HG03280 (cell line): ENCODE data around the gene ARSD.
"Not testable (repeated sequence)": the region's sequence is repeated elsewhere in the genome, so short reads cannot be mapped to it uniquely, and the experiment has no call there.

Experiments used
- ATAC-seq: cut with Tn5 transposase; IDR thresholded peaks from one replicate; pipeline ENCODE4 v1.9.1; 2021; ENCODE audit warnings: mild to moderate bottlenecking, moderate library complexity; ENCODE audit not compliant: unreplicated experiment

Gene ARSD

DNA sequence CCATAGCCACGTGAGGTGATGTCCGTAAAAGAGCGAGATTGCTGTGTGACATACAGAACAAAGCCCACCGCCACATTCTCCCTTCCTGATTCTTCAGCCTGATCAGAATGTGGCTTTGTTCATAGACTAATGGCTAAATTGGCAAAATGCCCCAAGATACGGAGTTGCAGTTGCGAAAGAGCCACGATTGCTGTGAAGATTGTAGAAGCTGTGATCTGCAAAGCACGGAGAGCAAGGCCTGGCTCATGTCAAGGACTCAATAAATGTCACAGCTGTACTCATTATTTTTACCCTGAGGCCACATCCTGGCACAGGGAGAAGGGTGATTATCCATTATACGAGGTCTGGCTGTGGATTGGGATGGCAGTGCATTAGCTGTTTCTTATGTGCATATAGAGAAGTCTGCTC, 34.2 kb downstream of the ARSD start:
- ATAC-seq = no peak

- ATAC-seq = no peak
Observed at GRCh38 chrX:2892816-2893215, 36.3 kb downstream of the ARSD start.

- not testable (repeated sequence) for ATAC-seq
Observed at GRCh38 chrX:2890536-2891460, 38.3 kb downstream of the ARSD start.

GRCh38 chrX:2889706-2890490, 39.2 kb downstream of the ARSD start:
- not testable (repeated sequence) for ATAC-seq

- no peak for ATAC-seq
Observed at GRCh38 chrX:2889045-2889605, 40.0 kb downstream of the ARSD start.

DNA sequence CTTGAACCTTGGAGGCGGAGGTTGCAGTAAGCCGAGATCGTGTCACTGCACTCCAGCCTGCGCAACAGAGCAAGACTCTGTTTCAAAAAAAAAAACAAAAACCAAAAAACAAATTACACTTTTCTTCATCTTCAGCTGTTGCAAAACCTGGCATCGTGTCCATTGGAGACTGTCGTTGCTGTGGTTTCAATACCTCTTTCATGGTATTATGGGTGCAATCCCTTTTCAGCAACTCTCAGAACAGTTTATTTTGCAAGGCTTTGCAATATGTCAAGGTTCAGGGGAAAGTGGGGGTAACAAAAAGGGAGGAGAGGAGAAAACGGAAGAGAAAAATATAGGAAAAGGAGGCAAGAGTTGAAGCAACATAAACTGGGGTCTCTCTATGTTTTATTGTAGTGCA, 40.8 kb downstream of the ARSD start:
- no peak for ATAC-seq

GRCh38 chrX:2883770-2884169, 45.4 kb downstream of the ARSD start:
- ATAC-seq = no peak

GRCh38 chrX:2879670-2880069, 49.5 kb downstream of the ARSD start:
- ATAC-seq = no peak

GRCh38 chrX:2878563-2878962, 50.6 kb downstream of the ARSD start:
- no peak for ATAC-seq

- ATAC-seq = no peak
Observed at GRCh38 chrX:2875798-2876399, 53.2 kb downstream of the ARSD start.

DNA sequence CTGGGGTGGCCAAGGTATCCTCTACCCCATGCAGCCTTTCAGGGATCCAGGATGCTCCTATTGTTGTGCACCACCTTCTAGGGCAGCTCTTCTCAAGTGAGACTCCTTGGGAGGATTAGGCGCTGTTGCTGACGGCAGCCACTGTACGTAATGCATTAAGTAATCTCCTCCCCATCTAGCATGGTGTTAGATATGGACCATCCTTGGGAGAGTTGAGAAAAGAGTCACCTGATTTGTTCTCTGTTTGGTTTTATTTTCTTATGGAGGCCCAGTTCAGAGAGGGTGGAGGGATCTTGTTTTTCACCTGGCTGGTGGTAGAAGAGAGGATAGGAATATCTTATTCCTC, 54.0 kb downstream of the ARSD start:
- no peak for ATAC-seq

DNA sequence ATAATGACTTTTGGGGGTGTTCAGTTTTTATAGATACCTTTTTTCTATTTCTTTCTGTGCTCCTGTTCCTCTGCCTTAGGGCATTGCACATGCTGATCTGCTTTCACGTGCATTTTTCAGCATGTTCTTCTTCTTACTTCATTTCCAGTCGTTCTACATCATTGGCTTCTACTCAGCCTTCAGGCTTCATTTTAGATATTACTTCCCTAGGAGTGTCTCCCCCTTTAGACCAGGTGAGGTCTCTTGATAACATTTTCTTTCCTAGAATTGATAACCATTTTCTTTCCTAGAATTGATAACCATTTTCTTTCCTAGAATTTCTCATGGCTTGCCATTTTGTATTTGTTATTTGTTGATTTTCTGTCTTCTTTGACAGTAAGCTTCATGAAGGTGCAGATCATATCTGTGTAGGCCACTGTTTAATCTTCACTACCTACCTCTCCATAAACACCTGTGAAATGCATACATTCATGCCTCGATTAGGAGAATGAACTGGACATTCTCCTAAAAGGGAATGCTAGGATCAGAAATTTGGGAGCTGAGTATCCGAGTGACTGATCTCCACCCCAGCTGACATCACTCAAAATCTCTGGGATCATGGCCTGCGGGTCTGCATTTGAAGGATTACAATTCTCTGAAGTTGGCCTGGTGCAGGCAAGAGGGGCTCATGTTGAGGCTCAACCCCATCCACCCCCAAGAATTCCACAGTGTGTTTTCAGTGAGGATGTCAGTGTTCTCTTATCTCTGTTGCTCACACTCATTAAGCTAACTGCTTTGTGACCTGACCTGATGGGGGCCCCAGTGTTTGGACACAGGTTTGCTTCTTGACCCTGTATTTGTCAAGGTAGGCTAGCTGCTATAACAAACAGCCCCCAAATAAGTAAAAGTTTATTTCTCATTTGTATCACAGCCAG, 54.7 kb downstream of the ARSD start:
- no peak for ATAC-seq

DNA sequence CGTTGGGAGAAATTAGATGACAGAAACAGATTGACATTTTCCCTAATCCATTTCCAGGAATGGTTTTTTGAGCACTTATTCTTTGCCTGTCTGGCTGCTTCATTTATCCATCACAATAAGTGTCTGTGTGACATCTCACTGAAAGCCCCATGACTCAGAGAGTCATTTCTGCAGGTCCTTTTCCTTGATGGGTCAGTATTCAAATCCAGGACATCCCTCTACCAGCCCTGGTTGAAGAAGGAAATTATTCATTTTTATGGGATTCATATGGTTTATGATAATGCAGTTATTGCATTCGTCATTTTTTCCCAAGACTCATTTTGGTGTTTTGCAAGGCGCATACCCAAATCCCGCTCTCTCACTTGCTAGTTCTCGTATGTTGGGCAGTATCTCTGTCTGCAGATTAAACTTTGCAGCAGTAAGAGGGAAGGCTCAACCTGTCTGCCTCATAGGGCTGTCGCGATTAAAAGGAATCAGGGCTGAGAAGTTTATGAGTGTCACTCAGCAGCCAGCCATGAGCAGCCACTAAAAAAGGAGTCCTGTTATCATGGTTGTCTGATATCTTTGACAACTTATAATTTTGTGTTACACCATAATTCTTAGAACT, 56.4 kb downstream of the ARSD start:
- no peak for ATAC-seq

GRCh38 chrX:2871831-2872230, 57.3 kb downstream of the ARSD start:
- no peak for ATAC-seq

GRCh38 chrX:2870650-2871049, 58.5 kb downstream of the ARSD start:
- no peak for ATAC-seq

GRCh38 chrX:2867206-2867605, 61.9 kb downstream of the ARSD start:
- ATAC-seq = no peak

GRCh38 chrX:2863646-2864045, 65.5 kb downstream of the ARSD start:
- no peak for ATAC-seq

DNA sequence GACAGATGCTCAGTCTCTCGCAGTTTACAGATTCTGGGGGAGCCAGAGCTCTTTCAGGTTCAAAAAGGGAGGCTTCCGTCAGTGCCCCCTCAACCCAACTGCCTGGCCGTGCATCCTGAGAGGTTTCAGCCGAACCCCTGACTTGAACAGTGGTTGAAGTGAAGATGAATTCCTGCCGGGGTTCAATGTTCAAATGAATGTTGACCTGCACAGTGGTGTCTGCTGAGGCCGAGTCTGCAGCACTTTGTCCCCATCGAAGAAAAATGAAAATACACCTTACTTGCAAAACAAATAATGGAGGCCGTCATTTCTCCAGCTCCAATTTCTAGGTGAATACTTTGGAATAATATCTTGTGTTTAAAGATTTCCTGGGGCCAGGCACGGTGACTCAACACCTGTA, 66.7 kb downstream of the ARSD start:
- no peak for ATAC-seq

DNA sequence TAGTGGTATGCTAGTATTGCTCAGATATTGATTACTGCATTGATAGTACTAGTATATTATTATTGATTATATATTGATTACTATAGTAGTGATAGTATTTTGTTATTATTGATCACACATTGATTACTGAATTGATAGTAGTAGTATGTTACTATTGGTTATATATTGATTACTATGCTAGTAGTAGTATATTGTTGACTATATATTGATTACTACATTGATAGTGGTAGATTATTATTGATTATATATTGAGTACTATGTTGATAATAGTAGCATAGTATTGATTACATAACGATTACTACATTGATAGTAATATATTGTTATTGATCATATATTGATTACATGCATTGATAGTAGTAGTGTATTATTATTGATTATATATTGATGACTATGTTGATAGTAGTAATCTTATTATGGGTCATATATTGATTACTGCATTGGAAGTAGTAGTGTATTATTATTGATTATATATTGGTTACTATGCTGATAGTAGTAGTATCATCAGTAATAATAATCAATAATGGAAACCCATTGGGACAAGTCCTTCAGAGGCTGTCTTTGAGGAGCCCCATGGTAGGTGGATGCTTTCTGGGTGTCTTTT, 69.8 kb downstream of the ARSD start:
- no peak for ATAC-seq

- no peak for ATAC-seq
Observed at GRCh38 chrX:2857566-2857965, 71.6 kb downstream of the ARSD start.
